NCI-H1436 treated with DMSO at 0.1 percent for 48 hours (cell line): ENCODE results near the gene DYNC1I1.
A peak's percentile ranks its signal among the peaks of the same experiment; 100 is the strongest.

Experiments used
- DNase-seq: peaks from one replicate; lab custom pipeline; 2025; lab: John Stamatoyannopoulos, UW

The DYNC1I1 gene

DNA sequence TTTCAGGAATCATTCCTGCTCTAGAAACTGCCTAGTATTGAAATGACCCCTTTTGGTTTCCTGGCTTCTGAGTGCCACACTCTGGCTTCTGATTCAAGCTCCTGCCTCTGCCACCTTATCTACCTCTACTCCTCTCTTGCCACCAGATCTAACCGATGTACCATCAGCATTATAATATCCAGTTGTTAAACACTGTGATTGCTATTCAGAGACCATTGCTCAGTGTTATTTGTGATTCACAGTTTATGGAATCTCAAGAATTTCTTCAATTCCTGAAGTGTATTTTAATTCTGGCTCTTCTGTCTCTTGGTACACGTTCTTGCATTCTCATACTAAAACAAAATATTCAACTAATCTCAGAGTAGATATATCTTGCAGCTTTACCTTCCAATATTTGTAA, 88.7 kb downstream of the DYNC1I1 start:
- DNase-seq: no peak

GRCh38 chr7:95863623-95864022, 91.3 kb downstream of the DYNC1I1 start:
- DNase-seq: no peak

- DNase-seq: no peak
Observed at GRCh38 chr7:95865716-95866371, 93.5 kb downstream of the DYNC1I1 start.

DNA sequence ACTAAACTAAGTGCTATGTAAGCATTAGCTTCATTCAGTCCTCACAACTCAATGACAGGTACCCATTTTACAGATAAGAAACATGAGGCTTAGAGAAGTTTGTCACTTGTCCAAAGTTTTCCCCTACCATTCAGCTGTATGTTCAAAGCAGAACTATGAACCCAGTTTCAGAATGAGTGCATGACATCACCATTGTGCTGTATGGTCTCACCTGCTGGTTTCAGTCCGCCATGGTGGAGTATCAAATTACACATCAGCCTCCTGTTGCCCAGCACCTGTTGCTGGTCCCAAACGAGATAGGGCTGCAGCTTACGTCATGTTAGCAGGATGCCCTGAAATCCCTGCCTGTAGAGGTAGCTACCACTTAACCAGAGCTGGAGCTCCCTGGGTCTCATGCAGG, 95.0 kb downstream of the DYNC1I1 start:
- no peak for DNase-seq

- DNase-seq: no peak
Observed at GRCh38 chr7:95871075-95871848, 98.9 kb downstream of the DYNC1I1 start.

DNA sequence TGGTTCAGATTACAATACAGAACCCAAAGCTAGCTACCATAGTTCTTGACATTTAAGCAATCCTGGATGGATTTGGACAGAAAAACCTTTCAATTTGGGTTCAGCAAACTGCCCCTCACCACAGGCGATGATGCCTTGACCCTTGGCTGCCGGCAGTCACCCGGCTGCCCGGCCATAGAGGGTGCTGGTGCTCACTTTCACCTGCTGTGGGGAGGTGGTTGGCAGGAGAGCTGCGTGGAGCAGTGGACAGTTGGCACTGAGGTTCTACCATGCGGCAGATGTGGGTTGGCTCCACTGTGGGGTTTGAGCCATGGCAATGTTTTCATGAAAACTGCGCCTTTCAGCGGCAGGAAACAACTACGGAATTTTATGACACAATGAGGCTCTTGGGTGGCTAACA, 99.5 kb downstream of the DYNC1I1 start:
- DNase-seq: no peak

DNA sequence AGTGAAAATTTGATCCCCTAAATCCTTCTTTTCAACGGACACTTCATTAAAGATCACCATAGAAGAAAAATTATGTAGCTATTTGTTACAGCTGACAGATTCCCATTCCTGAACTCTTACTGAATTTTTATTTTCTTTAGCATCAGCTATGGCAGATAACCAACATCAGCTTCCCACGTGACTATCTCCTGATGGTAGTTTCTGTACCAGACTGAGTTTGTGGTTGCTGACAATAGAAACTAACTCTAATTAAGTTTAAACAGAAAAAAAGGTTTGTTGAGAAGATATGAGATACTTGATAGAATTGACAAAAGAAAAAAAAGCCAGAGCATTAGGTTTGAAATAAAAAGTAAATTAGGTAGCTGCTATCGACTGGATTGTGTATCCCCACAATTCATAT, 101.8 kb downstream of the DYNC1I1 start:
- DNase-seq: no peak

GRCh38 chr7:95874541-95875265, 102.3 kb downstream of the DYNC1I1 start:
- DNase-seq: no peak

DNA sequence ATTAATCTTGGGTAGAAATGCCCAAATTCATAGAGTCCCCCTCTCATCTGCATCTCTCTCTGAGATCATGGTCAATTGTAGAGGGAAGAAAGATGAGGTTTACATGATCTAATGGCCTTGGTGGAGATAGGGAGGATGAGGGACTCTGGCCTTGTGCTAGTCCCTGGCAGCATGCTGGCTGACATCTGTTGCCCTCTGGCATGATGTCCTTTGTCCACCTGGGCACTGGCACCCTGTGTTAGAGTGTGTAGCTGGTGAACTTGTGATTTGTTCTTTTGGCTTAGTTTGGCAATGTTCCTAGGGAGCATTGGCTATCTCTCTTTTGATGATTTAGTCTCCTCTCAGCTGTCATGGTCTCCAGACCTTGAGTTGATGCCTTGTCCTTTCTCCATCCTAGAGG, 103.2 kb downstream of the DYNC1I1 start:
- no peak for DNase-seq

- no peak for DNase-seq
Observed at GRCh38 chr7:95878677-95879076, 106.3 kb downstream of the DYNC1I1 start.

DNA sequence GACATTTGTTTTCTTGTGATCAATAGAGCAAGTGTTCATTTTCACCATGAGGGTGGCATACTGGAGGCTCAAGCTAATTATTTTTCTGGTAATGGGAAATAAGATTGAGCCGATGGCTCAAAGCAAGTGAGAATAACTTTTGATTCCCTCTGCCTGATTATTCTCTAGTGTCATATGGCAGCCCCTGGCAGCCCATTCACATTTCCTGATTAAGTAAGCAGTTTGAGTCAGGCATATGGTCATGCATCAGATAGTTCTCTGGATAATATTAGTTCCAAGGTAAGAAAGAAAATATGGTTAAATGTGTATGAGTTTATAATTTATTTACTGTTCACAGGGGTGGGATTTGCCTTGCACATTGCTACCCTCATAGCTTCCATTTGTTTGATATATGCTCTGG, 109.2 kb downstream of the DYNC1I1 start:
- no peak for DNase-seq

- DNase-seq: no peak
Observed at GRCh38 chr7:95883217-95883616, 110.9 kb downstream of the DYNC1I1 start.

- no peak for DNase-seq
Observed at GRCh38 chr7:95886501-95887090, 114.2 kb downstream of the DYNC1I1 start.

GRCh38 chr7:95893484-95893883, 121.1 kb downstream of the DYNC1I1 start:
- DNase-seq: no peak

- DNase-seq: peak; percentile 89
Observed at GRCh38 chr7:95897557-95898251, 125.3 kb downstream of the DYNC1I1 start.

- no peak for DNase-seq
Observed at GRCh38 chr7:95899919-95900513, 127.7 kb downstream of the DYNC1I1 start.

DNA sequence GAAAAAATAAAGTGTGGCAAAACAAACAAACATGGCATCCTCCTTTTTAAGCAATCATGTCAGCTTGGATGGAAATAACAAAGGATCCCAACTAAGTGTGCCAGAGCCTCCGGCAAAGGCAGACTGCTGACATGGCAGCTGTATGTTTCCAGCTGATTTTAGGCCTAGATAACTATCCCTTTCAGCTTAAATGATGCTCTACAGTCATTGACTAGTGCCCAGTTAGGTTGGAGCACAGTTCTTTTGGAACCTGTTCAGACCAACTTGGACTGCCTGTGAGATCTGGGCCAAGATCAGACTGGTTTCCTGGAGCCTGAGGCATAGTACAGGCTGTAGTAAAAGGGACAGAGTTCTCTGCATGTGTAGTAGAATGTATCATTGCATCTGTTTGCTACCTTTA, 128.7 kb downstream of the DYNC1I1 start:
- no peak for DNase-seq

DNA sequence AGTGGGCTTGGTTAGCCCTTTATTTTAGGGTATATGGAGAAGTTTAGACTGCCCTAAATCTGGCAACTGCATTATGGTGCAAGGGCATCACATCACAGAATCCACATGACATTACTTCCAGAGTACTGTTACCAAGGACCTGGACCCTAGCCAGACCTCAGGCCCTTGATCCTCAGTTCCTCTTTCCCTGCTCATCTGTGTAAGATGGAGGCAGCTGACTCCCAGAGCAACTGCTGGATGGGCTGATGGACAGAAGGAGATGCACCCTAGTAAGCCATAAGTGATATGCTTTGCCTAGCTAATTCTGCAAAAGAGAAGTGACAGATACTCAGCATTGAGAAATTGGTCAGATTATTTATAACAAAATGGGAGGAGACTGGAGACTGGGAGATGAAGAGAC, 131.7 kb downstream of the DYNC1I1 start:
- no peak for DNase-seq

- no peak for DNase-seq
Observed at GRCh38 chr7:95905167-95905566, 132.8 kb downstream of the DYNC1I1 start.

DNA sequence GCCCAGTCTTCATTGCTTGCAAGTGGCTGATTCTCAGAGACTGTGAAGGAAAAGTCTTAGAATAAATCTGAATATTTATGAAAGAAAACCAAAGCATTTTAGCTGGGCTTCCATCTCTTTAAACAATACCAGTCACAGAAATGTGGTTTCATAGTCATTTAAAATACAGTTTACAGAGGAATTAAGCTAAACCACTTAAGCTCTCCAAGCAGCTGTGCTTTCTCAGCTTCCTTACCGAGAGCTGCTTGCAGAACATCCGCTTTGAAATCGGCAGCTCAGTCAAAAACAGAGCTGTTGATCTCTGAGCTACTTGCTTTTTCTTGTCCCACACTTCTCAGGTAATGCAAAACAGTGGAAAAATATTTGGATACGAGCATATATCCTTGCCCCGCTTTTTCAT, 134.5 kb downstream of the DYNC1I1 start:
- no peak for DNase-seq

GRCh38 chr7:95907337-95907736, 135.0 kb downstream of the DYNC1I1 start:
- no peak for DNase-seq

- DNase-seq: no peak
Observed at GRCh38 chr7:95908499-95908898, 136.1 kb downstream of the DYNC1I1 start.
